Activated CD4-positive, alpha-beta T cell treated with anti-CD3 and anti-CD28 coated beads for 36 hours (primary cell): ENCODE measurements around the gene PTCHD1. TPM values are rescaled to one million over a fixed set of nuclear protein-coding genes. Genes with fewer than 3 reads are reported as not detected.

Source experiments
- ATAC-seq: fragments of 200-7000 bp; cut with Tn5 transposase; one replicate; pipeline ENCODE4 v1.10.0; 2021; ENCODE audit warnings: mild to moderate bottlenecking, moderate library complexity
- CTCF ChIA-PET: fragments of 350-600 bp; sonication (Branson Sonifier 250); formaldehyde crosslinking; loops from one replicate; lab custom pipeline; 2021; ENCODE audit warnings: antibody characterized with exemption; lab: Charles Lee
- POLR2A ChIA-PET: fragments of 350-600 bp; sonication (Branson Sonifier 250); formaldehyde crosslinking; loops from one replicate; lab custom pipeline; 2021; ENCODE audit warnings: antibody characterized with exemption, inconsistent platforms; lab: Charles Lee
- DNase-seq: peaks from one replicate; pipeline ENCODE4 v3.0.0-alpha.2; 2020
- H3K27ac Mint-ChIP-seq: one replicate; pipeline ENCODE4 v1.8.0; 2021; ENCODE audit warnings: mixed read lengths
- H3K27me3 Mint-ChIP-seq: one replicate; pipeline ENCODE4 v1.8.0; 2021; ENCODE audit warnings: mixed read lengths
- H3K36me3 Mint-ChIP-seq: one replicate; pipeline ENCODE4 v1.8.0; 2021; ENCODE audit warnings: low read depth, mixed read lengths
- H3K4me1 Mint-ChIP-seq: one replicate; pipeline ENCODE4 v1.8.0; 2021; ENCODE audit warnings: mixed read lengths
- H3K4me3 Mint-ChIP-seq: one replicate; pipeline ENCODE4 v1.8.0; 2021; ENCODE audit warnings: mild to moderate bottlenecking, moderate library complexity, mixed read lengths
- H3K9me3 Mint-ChIP-seq: one replicate; pipeline ENCODE4 v1.8.0; 2021; ENCODE audit warnings: low read depth, mixed read lengths
- intact Hi-C, 2 experiments: fragments of 100-400 bp; cut with DNase I in 1 of 2; cut with micrococcal nuclease in 1 of 2; formaldehyde crosslinking; loops; one replicate each; pipeline versions ENCODE4 v1.14.2 to v1.15.1; 2022 to 2024; cut with DNase I, micrococcal nuclease
- total RNA-seq, 2 experiments: library from RNA; stranded (reverse); gene quantifications; one replicate each; pipeline ENCODE4 v1.2.3, GENCODE V29; 2021

PTCHD1 gene
- total RNA-seq, 2 experiments from 2014 or later = not detected

GRCh38 chrX:23386260-23386659 lies 51.6 kb downstream of the PTCHD1 start:
- no peak for DNase-seq
- peaks cover 2% of the 10 kb centered on the region for H3K27me3 Mint-ChIP-seq
- intact Hi-C loops = no loop called here
- H3K9me3 Mint-ChIP-seq = no peaks in the 10 kb centered on the region
- peaks cover 7% of the 10 kb centered on the region for H3K4me1 Mint-ChIP-seq
- no peak overlapping the region for H3K4me3 Mint-ChIP-seq
- no peak for ATAC-seq
- CTCF ChIA-PET = no interaction called here
- no peaks in the 10 kb centered on the region for H3K36me3 Mint-ChIP-seq
- no peak overlapping the region for H3K27ac Mint-ChIP-seq
- POLR2A ChIA-PET = no interaction called here

GRCh38 chrX:23386726-23387125 lies 52.1 kb downstream of the PTCHD1 start:
- Mint-ChIP-seq H3K36me3 (no peaks in the 10 kb centered on the region), H3K27me3 (peaks cover 2% of the 10 kb centered on the region), H3K4me1 (peaks cover 3% of the 10 kb centered on the region), H3K27ac (no peak overlapping the region), H3K4me3 (no peak overlapping the region), H3K9me3 (no peaks in the 10 kb centered on the region)
- ChIA-PET POLR2A (no interaction called here), CTCF (no interaction called here)
- ATAC-seq = no peak
- intact Hi-C loops = no loop called here
- no peak for DNase-seq

GRCh38 chrX:23387550-23388184 lies 53.0 kb downstream of the PTCHD1 start:
- intact Hi-C loops = no loop called here
- ChIA-PET POLR2A (no interaction called here), CTCF (no interaction called here)
- Mint-ChIP-seq H3K36me3 (no peaks in the 10 kb centered on the region), H3K27me3 (no peaks in the 10 kb centered on the region), H3K27ac (no peak overlapping the region), H3K4me3 (no peak overlapping the region), H3K4me1 (no peaks in the 10 kb centered on the region), H3K9me3 (no peaks in the 10 kb centered on the region)
- no peak for ATAC-seq
- DNase-seq = no peak

- no peaks in the 10 kb centered on the region for H3K9me3 Mint-ChIP-seq
- POLR2A ChIA-PET = no interaction called here
- H3K27me3 Mint-ChIP-seq = no peaks in the 10 kb centered on the region
- ATAC-seq = no peak
- CTCF ChIA-PET = no interaction called here
- DNase-seq = no peak
- no peaks in the 10 kb centered on the region for H3K36me3 Mint-ChIP-seq
- no peak overlapping the region for H3K4me3 Mint-ChIP-seq
- no peaks in the 10 kb centered on the region for H3K4me1 Mint-ChIP-seq
- intact Hi-C loops = no loop called here
- no peak overlapping the region for H3K27ac Mint-ChIP-seq
These were observed 54.6 kb downstream of the PTCHD1 start for GRCh38 chrX:23389196-23389792.

GRCh38 chrX:23390979-23391378 lies 56.3 kb downstream of the PTCHD1 start:
- no peak overlapping the region for H3K4me3 Mint-ChIP-seq
- no peaks in the 10 kb centered on the region for H3K27me3 Mint-ChIP-seq
- CTCF ChIA-PET = no interaction called here
- H3K9me3 Mint-ChIP-seq = no peaks in the 10 kb centered on the region
- no peaks in the 10 kb centered on the region for H3K36me3 Mint-ChIP-seq
- H3K4me1 Mint-ChIP-seq = no peaks in the 10 kb centered on the region
- POLR2A ChIA-PET = no interaction called here
- DNase-seq = no peak
- no peak for ATAC-seq
- intact Hi-C loops = no loop called here
- H3K27ac Mint-ChIP-seq = no peak overlapping the region

GRCh38 chrX:23392195-23392594 lies 57.5 kb downstream of the PTCHD1 start:
- Mint-ChIP-seq H3K27ac (no peak overlapping the region), H3K27me3 (no peaks in the 10 kb centered on the region), H3K9me3 (no peaks in the 10 kb centered on the region), H3K4me3 (no peak overlapping the region), H3K4me1 (no peaks in the 10 kb centered on the region), H3K36me3 (no peaks in the 10 kb centered on the region)
- POLR2A ChIA-PET = no interaction called here
- ATAC-seq (no peak), DNase-seq (no peak)
- CTCF ChIA-PET = no interaction called here
- intact Hi-C loops = no loop called here

- POLR2A ChIA-PET = no interaction called here
- CTCF ChIA-PET = no interaction called here
- Mint-ChIP-seq H3K27ac (no peak overlapping the region), H3K27me3 (no peaks in the 10 kb centered on the region), H3K4me1 (no peaks in the 10 kb centered on the region), H3K36me3 (no peaks in the 10 kb centered on the region), H3K4me3 (no peak overlapping the region), H3K9me3 (no peaks in the 10 kb centered on the region)
- intact Hi-C loops = no loop called here
- ATAC-seq (no peak), DNase-seq (no peak)
These were observed 59.8 kb downstream of the PTCHD1 start for GRCh38 chrX:23394421-23394820.

GRCh38 chrX:23396263-23396662 lies 61.6 kb downstream of the PTCHD1 start:
- Mint-ChIP-seq H3K4me3 (no peak overlapping the region), H3K4me1 (no peaks in the 10 kb centered on the region), H3K36me3 (no peaks in the 10 kb centered on the region), H3K27ac (no peak overlapping the region), H3K9me3 (no peaks in the 10 kb centered on the region), H3K27me3 (no peaks in the 10 kb centered on the region)
- intact Hi-C loops = no loop called here
- POLR2A ChIA-PET = no interaction called here
- ATAC-seq = no peak
- DNase-seq = no peak
- CTCF ChIA-PET = no interaction called here

GRCh38 chrX:23398570-23398969 lies 63.9 kb downstream of the PTCHD1 start:
- POLR2A ChIA-PET = no interaction called here
- no peaks in the 10 kb centered on the region for H3K4me1 Mint-ChIP-seq
- intact Hi-C loops = no loop called here
- H3K27ac Mint-ChIP-seq = no peak overlapping the region
- H3K27me3 Mint-ChIP-seq = no peaks in the 10 kb centered on the region
- ATAC-seq (no peak), DNase-seq (no peak)
- H3K9me3 Mint-ChIP-seq = no peaks in the 10 kb centered on the region
- CTCF ChIA-PET = no interaction called here
- no peaks in the 10 kb centered on the region for H3K36me3 Mint-ChIP-seq
- H3K4me3 Mint-ChIP-seq = no peak overlapping the region

- Mint-ChIP-seq H3K9me3 (no peaks in the 10 kb centered on the region), H3K36me3 (no peaks in the 10 kb centered on the region), H3K4me1 (no peaks in the 10 kb centered on the region), H3K27me3 (no peaks in the 10 kb centered on the region), H3K27ac (no peak overlapping the region), H3K4me3 (no peak overlapping the region)
- no peak for DNase-seq
- intact Hi-C loops = no loop called here
- ChIA-PET POLR2A (no interaction called here), CTCF (no interaction called here)
- ATAC-seq = no peak
These were observed 69.2 kb downstream of the PTCHD1 start for GRCh38 chrX:23403849-23404248.

- Mint-ChIP-seq H3K27me3 (no peaks in the 10 kb centered on the region), H3K36me3 (no peaks in the 10 kb centered on the region), H3K4me1 (no peaks in the 10 kb centered on the region), H3K4me3 (no peak overlapping the region), H3K9me3 (peaks cover 9% of the 10 kb centered on the region), H3K27ac (no peak overlapping the region)
- intact Hi-C loops = no loop called here
- ATAC-seq (no peak), DNase-seq (no peak)
- ChIA-PET POLR2A (no interaction called here), CTCF (no interaction called here)
These were observed 88.3 kb downstream of the PTCHD1 start for GRCh38 chrX:23422912-23423311.

- no peak overlapping the region for H3K4me3 Mint-ChIP-seq
- POLR2A ChIA-PET = no interaction called here
- no peak overlapping the region for H3K27ac Mint-ChIP-seq
- peaks cover 2% of the 10 kb centered on the region for H3K9me3 Mint-ChIP-seq
- no peaks in the 10 kb centered on the region for H3K36me3 Mint-ChIP-seq
- no peaks in the 10 kb centered on the region for H3K4me1 Mint-ChIP-seq
- DNase-seq (no peak), ATAC-seq (no peak)
- intact Hi-C loops = no loop called here
- CTCF ChIA-PET = no interaction called here
- H3K27me3 Mint-ChIP-seq = no peaks in the 10 kb centered on the region
These were observed 99.8 kb downstream of the PTCHD1 start for GRCh38 chrX:23434356-23434884.
